HepG2 (cell line): ENCODE measurements around the gene ARMC8. TPM values are rescaled to one million over a fixed set of nuclear protein-coding genes. Genes with fewer than 3 reads are reported as not detected.
A peak's percentile ranks its signal among the peaks of the same experiment; 100 is the strongest.

Source experiments
- ELK4 ChIP-seq: sonication (generic); formaldehyde crosslinking; IDR thresholded peaks from 2 replicates; pipeline ENCODE4 v1.9.0; 2021; ENCODE audit warnings: missing genetic modification reagents, borderline replicate concordance
- HOMEZ ChIP-seq: IDR thresholded peaks from 2 replicates; pipeline ENCODE4 v1.6.1; 2016; ENCODE audit warnings: low read depth
- ISX ChIP-seq: sonication (generic); formaldehyde crosslinking; conservative IDR thresholded peaks from 2 replicates; pipeline ENCODE4 v1.5.0; 2020; ENCODE audit warnings: missing genetic modification reagents
- KMT2A ChIP-seq: sonication (generic); formaldehyde crosslinking; IDR thresholded peaks from 2 replicates; pipeline ENCODE4 v1.4.0; 2020; ENCODE audit warnings: missing genetic modification reagents
- ONECUT2 ChIP-seq: sonication (generic); formaldehyde crosslinking; IDR thresholded peaks from 2 replicates; pipeline ENCODE4 v1.4.0; 2020; ENCODE audit warnings: missing genetic modification reagents
- PCBP1 ChIP-seq: fragments of 200-400 bp; formaldehyde crosslinking; IDR thresholded peaks from 2 replicates; pipeline ENCODE4 v1.6.1; 2017; ENCODE audit warnings: mild to moderate bottlenecking, low read depth, low read length, borderline replicate concordance
- POLR2A ChIP-seq, 2 experiments: IDR thresholded peaks; 2 replicates each; pipeline ENCODE4 v1.6.1; 2011; ENCODE audit warnings: low read depth in 2 of 2, low read length in 2 of 2, mild to moderate bottlenecking in 1 of 2, moderate library complexity in 1 of 2; ENCODE audit not compliant: insufficient read depth in 1 of 2
- SRSF1 ChIP-seq: fragments of 200-400 bp; formaldehyde crosslinking; optimal IDR thresholded peaks from 2 replicates; pipeline ENCODE3; 2017; ENCODE audit warnings: mild to moderate bottlenecking, low read depth, low read length, moderate library complexity
- TOPORS ChIP-seq: sonication (generic); formaldehyde crosslinking; IDR thresholded peaks from 2 replicates; pipeline ENCODE4 v1.8.0; 2023; ENCODE audit warnings: mild to moderate bottlenecking, missing genetic modification reagents
- ZBTB34 ChIP-seq: sonication (generic); formaldehyde crosslinking; IDR thresholded peaks from 2 replicates; pipeline ENCODE4 v1.8.0; 2022; ENCODE audit warnings: mild to moderate bottlenecking, missing genetic modification reagents
- ZBTB38 ChIP-seq: sonication (generic); formaldehyde crosslinking; IDR thresholded peaks from 2 replicates; pipeline ENCODE4 v1.5.1; 2020; ENCODE audit warnings: mild to moderate bottlenecking, missing genetic modification reagents
- ZBTB46 ChIP-seq: sonication (generic); formaldehyde crosslinking; IDR thresholded peaks from 2 replicates; pipeline ENCODE4 v1.4.0; 2020; ENCODE audit warnings: mild to moderate bottlenecking, missing genetic modification reagents, borderline replicate concordance
- ZKSCAN8 ChIP-seq: IDR thresholded peaks from 2 replicates; pipeline ENCODE4 v1.6.1; 2016; ENCODE audit warnings: borderline replicate concordance, missing genetic modification reagents, missing compliant biosample characterization
- ZNF224 ChIP-seq: sonication (generic); formaldehyde crosslinking; IDR thresholded peaks from 2 replicates; pipeline ENCODE4 v1.5.0; 2020; ENCODE audit warnings: mild to moderate bottlenecking, missing genetic modification reagents
- ZNF230 ChIP-seq: sonication (generic); formaldehyde crosslinking; IDR thresholded peaks from 2 replicates; pipeline ENCODE4 v1.4.0; 2020; ENCODE audit warnings: mild to moderate bottlenecking, missing genetic modification reagents
- ZNF331 ChIP-seq: sonication (generic); formaldehyde crosslinking; IDR thresholded peaks from 2 replicates; pipeline ENCODE4 v1.4.0; 2020; ENCODE audit warnings: missing genetic modification reagents
- ZNF451 ChIP-seq: sonication (generic); formaldehyde crosslinking; IDR thresholded peaks from 2 replicates; pipeline ENCODE4 v1.5.0; 2020; ENCODE audit warnings: mild to moderate bottlenecking, missing genetic modification reagents
- ZNF660 ChIP-seq: sonication (generic); formaldehyde crosslinking; IDR thresholded peaks from 2 replicates; pipeline ENCODE4 v1.5.1; 2020; ENCODE audit warnings: mild to moderate bottlenecking, low read depth, missing genetic modification reagents, borderline replicate concordance
- ZNF790 ChIP-seq: sonication (generic); formaldehyde crosslinking; IDR thresholded peaks from 2 replicates; pipeline ENCODE4 v1.8.0; 2022; ENCODE audit warnings: missing genetic modification reagents, mild to moderate bottlenecking, borderline replicate concordance
- ZUFSP ChIP-seq: sonication (generic); formaldehyde crosslinking; IDR thresholded peaks from 2 replicates; pipeline ENCODE4 v1.9.0; 2021; ENCODE audit warnings: missing genetic modification reagents, mild to moderate bottlenecking, borderline replicate concordance
- polyA plus RNA-seq, 8 experiments: library from polyadenylated mRNA; depleted of rRNA in 3 of 8; stranded (reverse) in 7 of 8; unstranded in 1 of 8; fragments of >200 nt; fragmentation: Illumina TruSeq in 4 of 8; extraction: Trizol in 4 of 8; gene quantifications; 2 replicates each; pipeline versions ENCODE4 v1.2.1 to v1.2.3, GENCODE V29; 2011 to 2016; ENCODE audit warnings: low read depth in 4 of 8, missing spikeins in 1 of 8, mixed read lengths in 1 of 8; ENCODE audit not compliant: insufficient read depth in 1 of 8
- total RNA-seq, 5 experiments: library from RNA; depleted of rRNA; stranded (reverse); fragments of >200 nt; fragmentation: Illumina TruSeq; extraction: Trizol; gene quantifications; 2 replicates each; pipeline ENCODE4 v1.2.3, GENCODE V29; 2016; ENCODE audit warnings: low read depth in 1 of 5

The ARMC8 gene
- total and polyA plus RNA-seq, 2 of the 13 experiments (the other 11 are each of a cell fraction or from before 2014, with no cell fraction given) = 38.9 to 55.3 TPM

GRCh38 chr3:138187296-138188012 lies at the start of gene ARMC8 (continued):
- TF ChIP-seq ZBTB34 (CRISPR knock-in tag) = peak; percentile 69
- no peak for TF ChIP-seq ELK4
- TF ChIP-seq ZNF331 (CRISPR knock-in tag) = 0 out of 2 replicates have a peak, but pooled peaks have one; percentile 3
- no peak for TF ChIP-seq ZKSCAN8
- peak; percentile 80 for TF ChIP-seq SRSF1
- no peak for TF ChIP-seq HOMEZ (CRISPR knock-in tag)
- no peak for TF ChIP-seq ZNF224 (CRISPR knock-in tag)
- peak; percentile 40; the same call in 1 of the 2 replicates for TF ChIP-seq ZBTB38 (CRISPR knock-in tag)
- TF ChIP-seq ZBTB46 = no peak
- 0 out of 2 replicates have a peak, but pooled peaks have one; percentile 19 for TF ChIP-seq TOPORS
- peak; percentile 93 for TF ChIP-seq KMT2A (CRISPR knock-in tag)
- no peak for TF ChIP-seq ONECUT2
- TF ChIP-seq ZNF790 (CRISPR knock-in tag) = no peak; the same call in 1 of the 2 replicates
- TF ChIP-seq ZNF230 = peak; percentile 66; the same call in 1 of the 2 replicates
- no peak for TF ChIP-seq ZNF660
- peak; percentile 68 to 77; a peak in 3 of 4 replicates for TF ChIP-seq POLR2A (IDR thresholded peaks at IDR 0.05; ENCODE audit: insufficient read depth in 1 of 2, low read depth in 2 of 2, low read length in 2 of 2)
- TF ChIP-seq ISX (CRISPR knock-in tag) = no peak; the same call in 1 of the 2 replicates
- TF ChIP-seq ZUFSP = no peak
- TF ChIP-seq PCBP1 = no peak
- 0 out of 2 replicates have a peak, but pooled peaks have one; percentile 34 for TF ChIP-seq ZNF451 (CRISPR knock-in tag)
